IMR-90 (cell line): Measurements from ENCODE around the gene PEX11G. TPM values are rescaled to one million over a fixed set of nuclear protein-coding genes. Genes with fewer than 3 reads are reported as not detected.

ENCODE experiments used
- ATAC-seq: fragments of 200-7000 bp; cut with Tn5 transposase; 2 replicates; pipeline ENCODE4 v1.9.1; 2020; ENCODE audit warnings: low read depth, mild to moderate bottlenecking, moderate library complexity
- BruUV-seq: library from RNA; stranded (reverse); fragments of 400-500 nt; replicated peaks from 2 replicates; lab custom pipeline; 2021; lab: Mats Ljungman, UMichigan
- CTCF ChIA-PET: fragments of 300-600 bp; formaldehyde crosslinking; extraction: SDS; loops from one replicate; lab custom pipeline; 2021; ENCODE audit warnings: antibody characterized with exemption; lab: Yijun Ruan, JAX
- POLR2A ChIA-PET: fragments of 300-600 bp; sonication (Branson Sonifier 250); formaldehyde crosslinking; loops from one replicate; lab custom pipeline; 2022; ENCODE audit warnings: antibody characterized with exemption; ENCODE audit not compliant: unreplicated experiment; lab: Charles Lee
- DNase-seq: peaks from one replicate; pipeline ENCODE4 v3.0.0; 2013
- H2AFZ ChIP-seq: replicated peaks from 2 replicates; pipeline ENCODE3; 2013; ENCODE audit warnings: low read length, mild to moderate bottlenecking; ENCODE audit not compliant: poor library complexity
- H2AK5ac ChIP-seq: 2 replicates; pipeline ENCODE4 v1.6.1; 2013; ENCODE audit warnings: low read depth, low read length, inconsistent platforms
- H2AK9ac ChIP-seq: replicated peaks from 2 replicates; pipeline ENCODE3; 2013; ENCODE audit warnings: mild to moderate bottlenecking, low read depth, low read length, moderate library complexity; ENCODE audit not compliant: poor library complexity
- H2BK120ac ChIP-seq: 2 replicates; pipeline ENCODE4 v1.6.1; 2013; ENCODE audit warnings: low read depth, low read length, inconsistent platforms
- H2BK15ac ChIP-seq: 3 replicates; pipeline ENCODE4 v1.6.1; 2013; ENCODE audit warnings: low read depth, low read length, inconsistent platforms
- H2BK20ac ChIP-seq: 2 replicates; pipeline ENCODE4 v1.6.1; 2013; ENCODE audit warnings: low read depth, mild to moderate bottlenecking, inconsistent platforms, low read length, moderate library complexity
- H2BK5ac ChIP-seq: 2 replicates; pipeline ENCODE4 v1.6.1; 2013; ENCODE audit warnings: mild to moderate bottlenecking, low read depth, low read length, inconsistent platforms; ENCODE audit not compliant: poor library complexity, severe bottlenecking
- H3K14ac ChIP-seq: replicated peaks from 2 replicates; pipeline ENCODE4 v1.6.1; 2013; ENCODE audit warnings: low read depth, low read length, inconsistent platforms
- H3K18ac ChIP-seq: 2 replicates; pipeline ENCODE4 v1.6.1; 2013; ENCODE audit warnings: low read depth, low read length, control low read depth
- H3K23ac ChIP-seq: 2 replicates; pipeline ENCODE4 v1.6.1; 2013; ENCODE audit warnings: low read depth, low read length, inconsistent platforms
- H3K27ac ChIP-seq: 2 replicates; pipeline ENCODE4 v1.5.1; 2013; ENCODE audit warnings: mild to moderate bottlenecking, control low read depth, low read length; ENCODE audit not compliant: insufficient read depth
- H3K27me3 ChIP-seq: 2 replicates; pipeline ENCODE4 v1.6.1; 2013; ENCODE audit warnings: low read length; ENCODE audit not compliant: control insufficient read depth, insufficient read depth
- H3K36me3 ChIP-seq: 2 replicates; pipeline ENCODE4 v1.6.1; 2013; ENCODE audit warnings: low read length, mixed read lengths; ENCODE audit not compliant: control insufficient read depth, insufficient read depth
- H3K4ac ChIP-seq: 2 replicates; pipeline ENCODE4 v1.6.1; 2013; ENCODE audit warnings: low read depth, low read length, inconsistent platforms
- H3K4me1 ChIP-seq: 2 replicates; pipeline ENCODE4 v1.6.1; 2013; ENCODE audit warnings: low read length, mixed read lengths; ENCODE audit not compliant: control insufficient read depth, insufficient read depth
- H3K4me2 ChIP-seq: 2 replicates; pipeline ENCODE4 v1.6.1; 2013; ENCODE audit warnings: low read depth, mild to moderate bottlenecking, control low read depth, low read length, moderate library complexity
- H3K4me3 ChIP-seq: 2 replicates; pipeline ENCODE4 v1.5.1; 2013; ENCODE audit warnings: low read depth, mild to moderate bottlenecking, control low read depth, low read length, moderate library complexity; ENCODE audit not compliant: insufficient read depth
- H3K56ac ChIP-seq: 2 replicates; pipeline ENCODE4 v1.6.1; 2013; ENCODE audit warnings: low read length, inconsistent platforms; ENCODE audit not compliant: insufficient read depth; ENCODE audit errors: extremely low read depth
- H3K79me1 ChIP-seq, 2 experiments: 2 replicates each; pipeline ENCODE4 v1.6.1; 2013; ENCODE audit warnings: low read length in 2 of 2, inconsistent platforms in 1 of 2, low read depth in 1 of 2
- H3K9ac ChIP-seq: 2 replicates; pipeline ENCODE4 v1.6.1; 2013; ENCODE audit warnings: low read depth, low read length, control low read depth
- H3K9me1 ChIP-seq: 2 replicates; pipeline ENCODE4 v1.6.1; 2013; ENCODE audit warnings: low read length, inconsistent platforms; ENCODE audit not compliant: insufficient read depth
- H3K9me3 ChIP-seq: 2 replicates; pipeline ENCODE4 v1.6.1; 2013; ENCODE audit warnings: low read length; ENCODE audit not compliant: control insufficient read depth, insufficient read depth
- H4K20me1 ChIP-seq: 2 replicates; pipeline ENCODE4 v1.6.1; 2013; ENCODE audit warnings: low read length, inconsistent platforms; ENCODE audit not compliant: insufficient read depth
- H4K5ac ChIP-seq: 2 replicates; pipeline ENCODE4 v1.6.1; 2013; ENCODE audit warnings: mild to moderate bottlenecking, low read depth, low read length, control low read depth
- H4K8ac ChIP-seq, 2 experiments: 2 replicates each; pipeline ENCODE4 v1.6.1; 2013; ENCODE audit warnings: low read depth in 2 of 2, low read length in 2 of 2, control low read depth in 1 of 2, inconsistent platforms in 1 of 2
- H4K91ac ChIP-seq: 2 replicates; pipeline ENCODE4 v1.6.1; 2013; ENCODE audit warnings: low read depth, low read length, inconsistent platforms; ENCODE audit not compliant: insufficient read depth
- BHLHE40 ChIP-seq: fragments of 150-350 bp; IDR thresholded peaks from 2 replicates; pipeline ENCODE4 v1.6.1; 2016; ENCODE audit warnings: mild to moderate bottlenecking, low read depth, low read length
- CEBPB ChIP-seq: IDR thresholded peaks from 2 replicates; pipeline ENCODE4 v1.6.1; 2012; ENCODE audit warnings: low read depth, low read length, improper control_type of control experiment
- CHD1 ChIP-seq: IDR thresholded peaks from 2 replicates; pipeline ENCODE4 v1.6.1; 2012; ENCODE audit warnings: low read depth, low read length, improper control_type of control experiment
- CTCF ChIP-seq: conservative IDR thresholded peaks from 2 replicates; pipeline ENCODE4 v1.5.1; 2012; ENCODE audit warnings: mild to moderate bottlenecking, low read depth, low read length, improper control_type of control experiment
- ELK1 ChIP-seq: fragments of 150-350 bp; IDR thresholded peaks from 2 replicates; pipeline ENCODE4 v1.6.1; 2016; ENCODE audit warnings: low read depth, mild to moderate bottlenecking, low read length, moderate library complexity, borderline replicate concordance
- FOS ChIP-seq: fragments of 150-350 bp; IDR thresholded peaks from 2 replicates; pipeline ENCODE4 v1.6.1; 2016; ENCODE audit warnings: low read depth, low read length
- MAFK ChIP-seq: IDR thresholded peaks from 2 replicates; pipeline ENCODE4 v1.6.1; 2012; ENCODE audit warnings: low read depth, low read length, improper control_type of control experiment
- MAZ ChIP-seq: IDR thresholded peaks from 2 replicates; pipeline ENCODE4 v1.6.1; 2012; ENCODE audit warnings: low read depth, mild to moderate bottlenecking, low read length, improper control_type of control experiment, moderate library complexity, borderline replicate concordance
- MXI1 ChIP-seq: IDR thresholded peaks from 2 replicates; pipeline ENCODE4 v1.6.1; 2012; ENCODE audit warnings: low read depth, mild to moderate bottlenecking, low read length, moderate library complexity, borderline replicate concordance
- NFE2L2 ChIP-seq: fragments of 150-350 bp; IDR thresholded peaks from 2 replicates; pipeline ENCODE4 v1.6.1; 2016; ENCODE audit warnings: low read depth, mild to moderate bottlenecking, low read length
- POLR2A ChIP-seq: IDR thresholded peaks from 2 replicates; pipeline ENCODE4 v1.6.1; 2012; ENCODE audit warnings: mild to moderate bottlenecking, low read depth, low read length
- RAD21 ChIP-seq: IDR thresholded peaks from 2 replicates; pipeline ENCODE4 v1.6.1; 2012; ENCODE audit warnings: low read length, improper control_type of control experiment
- RCOR1 ChIP-seq: IDR thresholded peaks from 2 replicates; pipeline ENCODE4 v1.6.1; 2012; ENCODE audit warnings: mild to moderate bottlenecking, low read length, improper control_type of control experiment; ENCODE audit not compliant: insufficient replicate concordance
- RFX5 ChIP-seq: IDR thresholded peaks from 2 replicates; pipeline ENCODE4 v1.8.0; 2012; ENCODE audit warnings: low read depth, mild to moderate bottlenecking, low read length, moderate library complexity
- SMC3 ChIP-seq: fragments of 150-350 bp; IDR thresholded peaks from 2 replicates; pipeline ENCODE4 v1.6.1; 2016; ENCODE audit warnings: low read depth, mild to moderate bottlenecking, antibody characterized with exemption, low read length, moderate library complexity
- USF2 ChIP-seq: fragments of 150-350 bp; IDR thresholded peaks from 2 replicates; pipeline ENCODE4 v1.6.1; 2017; ENCODE audit warnings: mild to moderate bottlenecking, antibody characterized with exemption, low read length, low read depth
- WGBS, 2 experiments: methylation state at CpG; one replicate each; pipeline versions ENCODE4 v1.1.5 to v1.1.7; 2013; ENCODE audit warnings: missing lambda C conversion rate in 2 of 2; ENCODE audit not compliant: insufficient read length in 1 of 2; ENCODE audit errors: extremely low coverage in 2 of 2; 5-methylcytosine and 5-hydroxymethylcytosine counted together
- dilution Hi-C: fragments of 300-500 bp; cut with HindIII; formaldehyde crosslinking; loops from one replicate; pipeline ENCODE4 v1.14.3; 2018; ENCODE audit warnings: low sequenced_read_pairs; ENCODE audit not compliant: unreplicated experiment
- in situ Hi-C: fragments of 300-500 bp; cut with MboI; formaldehyde crosslinking; loops from 3 replicates; pipeline ENCODE4 v1.14.3; 2019; ENCODE audit warnings: low sequenced_read_pairs, inconsistent platforms, mixed read lengths
- intact Hi-C: fragments of 100-400 bp; cut with micrococcal nuclease; formaldehyde crosslinking; loops from 2 replicates; pipeline ENCODE4 v1.10.0; 2022
- polyA plus RNA-seq, 3 experiments: library from polyadenylated mRNA; depleted of rRNA; stranded (reverse); fragments of >200 nt; gene quantifications; 2 replicates each; pipeline ENCODE4 v1.2.3, GENCODE V29; 2012; ENCODE audit warnings: low replicate concordance in 1 of 3
- total RNA-seq: library from RNA; depleted of rRNA; stranded (reverse); fragments of >200 nt; gene quantifications from 2 replicates; pipeline ENCODE4 v1.2.3, GENCODE V29; 2012

PEX11G gene
- total and polyA plus RNA-seq, 2 of the 4 experiments (the other 2 are of a cell fraction): 0.72 to 1.7 TPM

GRCh38 chr19:7516878-7517277, 28.0 kb upstream of the PEX11G start:
- Histone ChIP-seq H3K18ac (no peak overlapping the region; the same call in 1 of the 2 replicates), H3K23ac (peak overlapping the region; percentile 89), H2AFZ (peak overlapping the region; percentile 83), H2BK20ac (no peak overlapping the region), H3K36me3 (peaks cover 14% of the 10 kb centered on the region; the same call in 1 of the 2 replicates), H2AK9ac (peak overlapping the region; percentile 88), H4K5ac (peak overlapping the region; percentile 23), H3K9me1 (peaks cover 7% of the 10 kb centered on the region; the same call in 1 of the 2 replicates), H2BK5ac (no peak overlapping the region), H4K8ac (peak overlapping the region; percentile 75 to 81; a peak in 3 of 4 replicates), H3K79me1 (peaks cover 12 to 24% of the 10 kb centered on the region in 2 experiments), H3K4me2 (peak overlapping the region; percentile 90), H3K27me3 (no peaks in the 10 kb centered on the region), H3K14ac (peak overlapping the region; percentile 93), H4K91ac (peak overlapping the region; percentile 78), H3K56ac (no peak overlapping the region), H3K4me1 (peaks cover 16% of the 10 kb centered on the region), H3K9me3 (no peaks in the 10 kb centered on the region), H4K20me1 (no peaks in the 10 kb centered on the region), H2BK120ac (no peak overlapping the region; the same call in 1 of the 2 replicates), H2AK5ac (peak overlapping the region; percentile 52), H3K4me3 (peak overlapping the region; percentile 77), H3K9ac (peak overlapping the region; percentile 94), H3K27ac (peak overlapping the region; percentile 80; the same call in 1 of the 2 replicates), H3K4ac (peak overlapping the region; percentile 78), H2BK15ac (no peak overlapping the region)
- BruUV-seq: no TSS peak
- no peak for DNase-seq
- no CpG with 5 or more reads among the region's 4 CpGs for WGBS, 2 experiments
- intact Hi-C loops (loop anchor here (5.0 kb wide), 1 partner anchor 120 kb away; no protein-coding TSS in a partner anchor), dilution Hi-C loops (no loop called here), in situ Hi-C loops (no loop called here)
- POLR2A ChIA-PET: no interaction called here
- TF ChIP-seq ELK1: no peak
- no peak for TF ChIP-seq RCOR1
- TF ChIP-seq CEBPB: no peak
- no peak for TF ChIP-seq POLR2A
- no peak for TF ChIP-seq MXI1
- TF ChIP-seq RFX5: no peak
- no peak for TF ChIP-seq CHD1
- no peak for TF ChIP-seq FOS
- TF ChIP-seq USF2: no peak
- no peak for TF ChIP-seq BHLHE40
- no peak for TF ChIP-seq MAZ
- no peak for TF ChIP-seq CTCF
- no peak for TF ChIP-seq SMC3
- no peak for TF ChIP-seq RAD21
- no peak for TF ChIP-seq NFE2L2
- no peak for TF ChIP-seq MAFK
- ATAC-seq: no peak
- CTCF ChIA-PET: interaction anchor here (0.7 kb wide), 1 partner anchor 19 kb away, joined by 3 read pairs; a partner anchor contains a TSS
